Peyer's patch (tissue), 4 donors: ENCODE measurements around the gene TMOD2.

Experiments used
- POLR2A ChIP-seq, 2 donors: fragments of 450-650 bp; IDR thresholded peaks; one replicate each; pipeline ENCODE4 v1.5.1; 2017; ENCODE audit warnings: antibody characterized with exemption in 2 of 2, mild to moderate bottlenecking in 2 of 2, moderate library complexity in 2 of 2
- TF ChIP-seq, protein P1 (sequence below), 6 experiments: fragments of 450-650 bp in 4 of 6; fragments of 200-600 bp in 2 of 6; sonication (generic) in 1 of 6; IDR thresholded peaks; one replicate each; pipeline ENCODE4 v1.5.1; 2017 to 2019; ENCODE audit warnings: antibody characterized with exemption in 6 of 6, mild to moderate bottlenecking in 3 of 6, moderate library complexity in 1 of 6

DNA sequence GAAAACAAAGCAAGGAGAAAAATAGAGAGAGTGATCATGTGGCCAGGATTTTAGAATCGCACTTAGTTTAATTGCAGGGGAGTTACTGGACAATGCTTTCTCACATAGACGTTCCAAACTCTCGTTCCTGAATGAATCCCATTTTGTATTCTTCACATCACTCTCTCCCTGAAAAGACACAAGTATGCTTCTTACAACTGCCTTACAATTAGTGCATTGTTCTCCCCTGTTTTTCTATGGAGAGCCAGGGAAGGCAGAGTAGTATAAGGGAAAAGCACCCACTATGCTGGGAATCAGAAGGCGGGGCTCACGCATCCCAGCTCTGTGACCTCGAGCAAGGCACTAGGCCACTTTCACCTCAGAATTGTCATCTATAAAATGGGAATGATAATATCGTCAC is 14.4 kb downstream of the TMOD2 start:
- TF ChIP-seq, protein P1, sequence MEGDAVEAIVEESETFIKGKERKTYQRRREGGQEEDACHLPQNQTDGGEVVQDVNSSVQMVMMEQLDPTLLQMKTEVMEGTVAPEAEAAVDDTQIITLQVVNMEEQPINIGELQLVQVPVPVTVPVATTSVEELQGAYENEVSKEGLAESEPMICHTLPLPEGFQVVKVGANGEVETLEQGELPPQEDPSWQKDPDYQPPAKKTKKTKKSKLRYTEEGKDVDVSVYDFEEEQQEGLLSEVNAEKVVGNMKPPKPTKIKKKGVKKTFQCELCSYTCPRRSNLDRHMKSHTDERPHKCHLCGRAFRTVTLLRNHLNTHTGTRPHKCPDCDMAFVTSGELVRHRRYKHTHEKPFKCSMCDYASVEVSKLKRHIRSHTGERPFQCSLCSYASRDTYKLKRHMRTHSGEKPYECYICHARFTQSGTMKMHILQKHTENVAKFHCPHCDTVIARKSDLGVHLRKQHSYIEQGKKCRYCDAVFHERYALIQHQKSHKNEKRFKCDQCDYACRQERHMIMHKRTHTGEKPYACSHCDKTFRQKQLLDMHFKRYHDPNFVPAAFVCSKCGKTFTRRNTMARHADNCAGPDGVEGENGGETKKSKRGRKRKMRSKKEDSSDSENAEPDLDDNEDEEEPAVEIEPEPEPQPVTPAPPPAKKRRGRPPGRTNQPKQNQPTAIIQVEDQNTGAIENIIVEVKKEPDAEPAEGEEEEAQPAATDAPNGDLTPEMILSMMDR (IDR thresholded peaks at IDR 0.05) = no peak
- no peak for TF ChIP-seq POLR2A (IDR thresholded peaks at IDR 0.05)
